ENCODE measurements around the gene CDK19. TPM values are rescaled to one million over a fixed set of nuclear protein-coding genes. Genes with fewer than 3 reads are reported as not detected.

Gene CDK19
- total and polyA plus RNA-seq, 10 of the 15 experiments (the other 5 are each of a cell fraction or from before 2014, with no cell fraction given), result 4.6 to 21.4 (median 12.4) TPM

GRCh38 chr6:110786271-110786670, 29.0 kb downstream of the CDK19 start (continued):
- TF ChIP-seq ASH2L (IDR thresholded peaks at IDR 0.05; ENCODE audit: borderline replicate concordance, low read depth) (no peak), BRCA1 (IDR thresholded peaks at IDR 0.05; ENCODE audit: low read depth, low read length) (no peak), JUNB (IDR thresholded peaks at IDR 0.05) (no peak)

GRCh38 chr6:110784610-110784979, 30.7 kb downstream of the CDK19 start:
- H3K4me2 ChIP-seq (ENCODE audit: control insufficient read depth, insufficient read depth), result peak overlapping the region; percentile 4; the same call in 1 of the 2 replicates
- no peaks in the 10 kb centered on the region for H4K20me1 ChIP-seq (ENCODE audit: control insufficient read depth, insufficient read depth)
- no peak for FAIRE-seq
- no peak for DNase-seq (ENCODE audit: low read depth, low spot score)
- no peak overlapping the region for H2AFZ ChIP-seq (ENCODE audit: control insufficient read depth, low read depth, low read length)
- CTCF ChIA-PET, result interaction anchor here (0.5 to 1.5 kb wide), 3 partner anchors 30 to 162 kb away, joined by 3 to 4 read pairs (median 3); partner anchors contain the start of gene CDK19
- 0% methylated on average over 1 of the region's 1 CpG for WGBS (ENCODE audit: insufficient coverage, insufficient replicate concordance, low lambda C conversion rate, missing lambda C conversion rate)
- RAD21 ChIA-PET (ENCODE audit: unreplicated experiment), result interaction anchor here (1.0 to 1.9 kb wide), 3 partner anchors 30 to 160 kb away, joined by 4 to 11 read pairs (median 5); partner anchors contain the start of genes AMD1 and CDK19
- H3K36me3 ChIP-seq (ENCODE audit: control insufficient read depth in 2 of 2, insufficient read depth in 2 of 2, low read length in 1 of 2), result no peaks in the 10 kb centered on the region
- peak; percentile 59 for ATAC-seq
- no peak overlapping the region for H3K4me3 ChIP-seq
- peaks cover 36% of the 10 kb centered on the region for H3K4me1 ChIP-seq (ENCODE audit: control insufficient read depth, insufficient read depth, low read length)
- peaks cover 8% of the 10 kb centered on the region for H3K9me3 ChIP-seq (replicated peaks; ENCODE audit: control insufficient read depth, insufficient read depth, low read length)
- no peaks in the 10 kb centered on the region; the same call in 1 of the 2 replicates for H3K79me2 ChIP-seq (ENCODE audit: control insufficient read depth, insufficient read depth, low read length)
- BruUV-seq (replicated peaks), result no TSS peak
- no peak overlapping the region for H3K9ac ChIP-seq (ENCODE audit: control insufficient read depth, insufficient read depth, low read length)
- POLR2A ChIA-PET, result interaction anchor here (0.5 to 1.1 kb wide), 3 partner anchors 24 to 107 kb away, joined by 3 to 4 read pairs (median 4); partner anchors contain the start of gene AMD1
- intact Hi-C loops (cut with micrococcal nuclease; ENCODE audit: unreplicated experiment) (loop anchor here (1.0 to 10.0 kb wide), 3 partner anchors 27 to 160 kb away; no protein-coding TSS in a partner anchor), in situ Hi-C loops (cut with MboI) (no loop called here)
- no peaks in the 10 kb centered on the region for H3K27me3 ChIP-seq (replicated peaks in 1 of 2; ENCODE audit: control insufficient read depth in 2 of 2, insufficient read depth in 2 of 2, low read length in 1 of 2)
- SMC1A ChIA-PET (ENCODE audit: uncharacterized antibody, unreplicated experiment), result interaction anchor here (0.8 to 1.0 kb wide), 2 partner anchors 15 to 29 kb away, joined by 3 read pairs; no protein-coding TSS in a partner anchor
- TF ChIP-seq RELB (IDR thresholded peaks at IDR 0.05; ENCODE audit: low read depth) (0 out of 2 replicates have a peak, but pooled peaks have one; percentile 18), IKZF2 (IDR thresholded peaks at IDR 0.05) (0 out of 4 replicates have a peak, but pooled peaks of 1 of the 2 experiments have one; percentile 15), SMAD1 (IDR thresholded peaks at IDR 0.05; ENCODE audit: low read depth, partially characterized antibody) (no peak)
- no peak overlapping the region for H3K27ac ChIP-seq (ENCODE audit: control insufficient read depth, insufficient read depth)

Measured in GM12878 (cell line).